Smooth muscle cell (in vitro differentiated cells): Measurements from ENCODE around the gene AZU1. TPM values are rescaled to one million over a fixed set of nuclear protein-coding genes. Genes with fewer than 3 reads are reported as not detected.

Experiments
- DNase-seq: peaks from one replicate; lab custom pipeline; 2025; ENCODE audit not compliant: unreplicated experiment; lab: John Stamatoyannopoulos, UW
- H2AFZ ChIP-seq: fragments of 200-600 bp; sonication (generic); 2 replicates; pipeline ENCODE4 v1.6.0; 2016; ENCODE audit warnings: antibody characterized with exemption, low read depth, mild to moderate bottlenecking
- H3F3A ChIP-seq: fragments of 200-600 bp; sonication (generic); 2 replicates; pipeline ENCODE4 v1.6.0; 2017; ENCODE audit warnings: antibody characterized with exemption, low read depth
- H3K27ac ChIP-seq: fragments of 200-600 bp; sonication (generic); 2 replicates; pipeline ENCODE4 v1.5.1; 2016; ENCODE audit warnings: low read depth, mild to moderate bottlenecking
- H3K27me3 ChIP-seq: fragments of 200-600 bp; sonication (generic); 2 replicates; pipeline ENCODE4 v1.6.1; 2016; ENCODE audit warnings: low read depth, mild to moderate bottlenecking
- H3K36me3 ChIP-seq: fragments of 200-600 bp; sonication (generic); 2 replicates; pipeline ENCODE4 v1.5.1; 2016; ENCODE audit warnings: low read depth
- H3K4me1 ChIP-seq: fragments of 200-600 bp; sonication (generic); 2 replicates; pipeline ENCODE4 v1.5.1; 2016; ENCODE audit warnings: low read depth
- H3K4me2 ChIP-seq: fragments of 200-600 bp; sonication (generic); 2 replicates; pipeline ENCODE4 v1.6.0; 2016; ENCODE audit warnings: mild to moderate bottlenecking
- H3K4me3 ChIP-seq: fragments of 200-600 bp; sonication (generic); 2 replicates; pipeline ENCODE4 v1.5.1; 2016; ENCODE audit warnings: mild to moderate bottlenecking
- H3K79me2 ChIP-seq: fragments of 200-600 bp; sonication (generic); 2 replicates; pipeline ENCODE4 v1.6.0; 2016; ENCODE audit warnings: low read depth, mild to moderate bottlenecking
- H3K9ac ChIP-seq: fragments of 200-600 bp; sonication (generic); 2 replicates; pipeline ENCODE4 v1.6.0; 2016; ENCODE audit warnings: low read depth
- H3K9me3 ChIP-seq: fragments of 200-600 bp; sonication (generic); replicated peaks from 2 replicates; pipeline ENCODE4 v1.5.1; 2016; ENCODE audit warnings: low read depth
- H4K20me1 ChIP-seq: fragments of 200-600 bp; sonication (generic); 2 replicates; pipeline ENCODE4 v1.6.0; 2016; ENCODE audit warnings: low read depth
- WGBS: methylation state at CpG from one replicate; pipeline ENCODE4 v1.1.7; 2016; ENCODE audit warnings: low lambda C conversion rate; 5-methylcytosine and 5-hydroxymethylcytosine counted together
- polyA plus RNA-seq: library from polyadenylated mRNA; unstranded; fragments of >200 nt; fragmentation: Nextera tagmentation; extraction: Ambion mirVana; gene quantifications from 2 replicates; pipeline ENCODE4 v1.2.1, GENCODE V29; 2016
- total RNA-seq: library from RNA; depleted of rRNA; stranded (reverse); fragments of >200 nt; gene quantifications from 2 replicates; pipeline ENCODE4 v1.2.3, GENCODE V29; 2014
- TF ChIP-seq, protein P1 (sequence below): fragments of 200-600 bp; sonication (generic); IDR thresholded peaks from 2 replicates; pipeline ENCODE4 v1.5.1; 2017; ENCODE audit warnings: borderline replicate concordance, mild to moderate bottlenecking, antibody characterized with exemption; ENCODE audit not compliant: insufficient read depth, poor library complexity, severe bottlenecking

AZU1 gene
- total and polyA plus RNA-seq, 2 experiments from 2014 or later: 0.32 to 8.0 TPM

DNA sequence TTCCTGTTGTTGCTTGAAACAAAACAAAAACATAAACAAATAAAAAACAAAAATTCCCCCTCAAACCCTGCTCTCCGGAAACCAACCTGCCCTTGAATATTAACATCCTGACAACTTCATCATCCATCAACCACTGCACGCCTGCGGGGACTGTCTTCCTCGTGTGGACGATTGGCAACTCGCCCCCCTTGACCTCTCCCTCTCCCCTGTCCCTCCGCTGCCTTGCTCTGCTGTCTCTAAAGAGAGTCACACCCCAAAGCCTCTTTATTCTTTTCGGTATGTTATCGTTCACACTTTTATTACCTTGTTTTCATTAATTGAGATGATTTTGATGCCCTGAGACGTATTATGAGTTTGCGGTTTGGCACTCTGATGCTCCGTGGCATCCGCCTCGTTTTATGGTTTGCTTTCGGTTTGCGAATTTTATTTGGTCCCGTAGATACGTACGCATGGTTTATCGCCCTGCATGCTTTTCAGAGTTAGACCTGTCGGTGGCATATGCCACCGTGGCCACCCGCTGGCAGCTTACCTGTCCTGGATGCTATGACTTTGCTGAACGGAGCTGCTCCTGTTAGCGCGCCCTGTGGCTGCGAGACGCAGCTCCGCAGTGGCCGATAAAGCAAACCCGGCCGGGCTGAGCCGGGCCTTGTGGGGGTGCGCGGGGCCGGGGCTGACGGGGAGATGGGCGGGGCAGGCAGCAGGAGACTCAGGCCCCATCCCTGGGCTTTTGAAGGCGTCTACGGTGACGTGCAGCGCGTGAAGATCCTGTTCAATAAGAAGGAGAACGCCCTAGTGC, 19.8 kb upstream of the AZU1 start:
- no peaks in the 10 kb centered on the region for H3K9me3 ChIP-seq
- 95% methylated on average over 40 of the region's 44 CpGs for WGBS
- no peak overlapping the region for H3K4me3 ChIP-seq
- TF ChIP-seq, protein P1, sequence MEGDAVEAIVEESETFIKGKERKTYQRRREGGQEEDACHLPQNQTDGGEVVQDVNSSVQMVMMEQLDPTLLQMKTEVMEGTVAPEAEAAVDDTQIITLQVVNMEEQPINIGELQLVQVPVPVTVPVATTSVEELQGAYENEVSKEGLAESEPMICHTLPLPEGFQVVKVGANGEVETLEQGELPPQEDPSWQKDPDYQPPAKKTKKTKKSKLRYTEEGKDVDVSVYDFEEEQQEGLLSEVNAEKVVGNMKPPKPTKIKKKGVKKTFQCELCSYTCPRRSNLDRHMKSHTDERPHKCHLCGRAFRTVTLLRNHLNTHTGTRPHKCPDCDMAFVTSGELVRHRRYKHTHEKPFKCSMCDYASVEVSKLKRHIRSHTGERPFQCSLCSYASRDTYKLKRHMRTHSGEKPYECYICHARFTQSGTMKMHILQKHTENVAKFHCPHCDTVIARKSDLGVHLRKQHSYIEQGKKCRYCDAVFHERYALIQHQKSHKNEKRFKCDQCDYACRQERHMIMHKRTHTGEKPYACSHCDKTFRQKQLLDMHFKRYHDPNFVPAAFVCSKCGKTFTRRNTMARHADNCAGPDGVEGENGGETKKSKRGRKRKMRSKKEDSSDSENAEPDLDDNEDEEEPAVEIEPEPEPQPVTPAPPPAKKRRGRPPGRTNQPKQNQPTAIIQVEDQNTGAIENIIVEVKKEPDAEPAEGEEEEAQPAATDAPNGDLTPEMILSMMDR: no peak
- H3K9ac ChIP-seq: no peak overlapping the region
- no peak overlapping the region for H3K4me2 ChIP-seq
- DNase-seq: no peak
- H3F3A ChIP-seq: peaks cover 31% of the 10 kb centered on the region
- H3K36me3 ChIP-seq: peaks cover 20% of the 10 kb centered on the region
- H3K27ac ChIP-seq: no peak overlapping the region
- no peaks in the 10 kb centered on the region for H3K27me3 ChIP-seq
- H3K4me1 ChIP-seq: no peaks in the 10 kb centered on the region
- H4K20me1 ChIP-seq: peaks cover 94% of the 10 kb centered on the region
- peaks cover 73% of the 10 kb centered on the region for H3K79me2 ChIP-seq
- no peak overlapping the region for H2AFZ ChIP-seq

DNA sequence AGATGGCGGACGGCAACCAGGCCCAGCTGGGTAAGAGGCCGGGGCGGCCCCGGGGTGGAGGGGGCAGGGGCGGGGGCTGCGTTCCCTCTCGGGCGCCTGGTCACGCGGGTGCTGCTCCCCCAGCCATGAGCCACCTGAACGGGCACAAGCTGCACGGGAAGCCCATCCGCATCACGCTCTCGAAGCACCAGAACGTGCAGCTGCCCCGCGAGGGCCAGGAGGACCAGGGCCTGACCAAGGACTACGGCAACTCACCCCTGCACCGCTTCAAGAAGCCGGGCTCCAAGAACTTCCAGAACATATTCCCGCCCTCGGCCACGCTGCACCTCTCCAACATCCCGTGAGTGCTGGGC, 19.2 kb upstream of the AZU1 start:
- Histone ChIP-seq H3K27me3 (no peaks in the 10 kb centered on the region), H2AFZ (no peak overlapping the region), H3K36me3 (peaks cover 20% of the 10 kb centered on the region), H3K9me3 (no peaks in the 10 kb centered on the region), H3K79me2 (peaks cover 67% of the 10 kb centered on the region), H3K4me2 (no peak overlapping the region), H3K4me3 (no peak overlapping the region), H3K4me1 (no peaks in the 10 kb centered on the region), H3F3A (peaks cover 31% of the 10 kb centered on the region), H3K27ac (no peak overlapping the region), H4K20me1 (peaks cover 91% of the 10 kb centered on the region), H3K9ac (no peak overlapping the region)
- 99% methylated on average over 19 of the region's 26 CpGs for WGBS
- TF ChIP-seq, protein P1: no peak
- no peak for DNase-seq

DNA sequence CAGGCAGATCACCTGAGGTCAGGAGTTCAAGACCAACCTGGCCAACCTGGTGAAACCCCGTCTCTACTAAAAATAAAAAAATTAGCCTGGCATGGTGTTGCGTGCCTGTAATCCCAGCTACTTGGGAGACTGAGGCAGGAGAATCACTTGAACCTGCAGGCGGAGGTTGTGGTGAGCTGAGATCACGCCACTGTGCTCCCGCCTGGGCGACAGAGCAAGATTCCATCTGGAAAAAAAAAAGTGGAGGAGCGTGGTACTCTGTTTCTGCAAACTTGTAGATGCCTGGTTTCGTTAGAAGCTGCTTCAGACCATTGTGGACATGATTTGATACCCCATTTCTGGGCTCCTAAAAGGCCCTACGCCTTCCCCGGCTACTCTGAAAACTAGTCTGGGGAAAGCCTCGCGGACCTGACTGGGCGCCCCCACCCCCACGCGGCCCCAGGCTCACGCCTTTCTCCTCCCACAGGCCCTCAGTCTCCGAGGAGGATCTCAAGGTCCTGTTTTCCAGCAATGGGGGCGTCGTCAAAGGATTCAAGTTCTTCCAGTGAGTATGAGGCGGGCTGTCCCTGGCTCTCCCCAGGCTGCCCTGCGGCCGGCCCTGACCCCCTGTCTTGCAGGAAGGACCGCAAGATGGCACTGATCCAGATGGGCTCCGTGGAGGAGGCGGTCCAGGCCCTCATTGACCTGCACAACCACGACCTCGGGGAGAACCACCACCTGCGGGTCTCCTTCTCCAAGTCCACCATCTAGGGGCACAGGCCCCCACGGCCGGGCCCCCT, 17.4 kb upstream of the AZU1 start:
- H3F3A ChIP-seq: peaks cover 31% of the 10 kb centered on the region
- no peaks in the 10 kb centered on the region for H3K27me3 ChIP-seq
- no peak overlapping the region for H3K4me2 ChIP-seq
- no peak overlapping the region for H2AFZ ChIP-seq
- H4K20me1 ChIP-seq: peaks cover 78% of the 10 kb centered on the region
- no peaks in the 10 kb centered on the region for H3K4me1 ChIP-seq
- H3K4me3 ChIP-seq: no peak overlapping the region
- DNase-seq: no peak
- 94% methylated on average over 30 of the region's 30 CpGs for WGBS
- no peak overlapping the region for H3K27ac ChIP-seq
- no peaks in the 10 kb centered on the region for H3K9me3 ChIP-seq
- peaks cover 49% of the 10 kb centered on the region for H3K79me2 ChIP-seq
- H3K36me3 ChIP-seq: peaks cover 20% of the 10 kb centered on the region
- TF ChIP-seq, protein P1: no peak
- no peak overlapping the region for H3K9ac ChIP-seq
